GM12878 (cell line): ENCODE data around the gene BAZ2A. TPM values are rescaled to one million over a fixed set of nuclear protein-coding genes. Genes with fewer than 3 reads are reported as not detected.
A peak's percentile ranks its signal among the peaks of the same experiment; 100 is the strongest.

Experiments used
- ATAC-seq: fragments of 200-7000 bp; cut with Tn5 transposase; 3 replicates; pipeline ENCODE4 v1.9.1; 2020; ENCODE audit warnings: mild to moderate bottlenecking, moderate library complexity
- BruUV-seq: library from RNA; stranded (reverse); fragments of 400-500 nt; replicated peaks from 2 replicates; lab custom pipeline; 2021; lab: Mats Ljungman, UMichigan
- CTCF ChIA-PET: fragments of 300-600 bp; sonication (Branson Sonifier 250); formaldehyde crosslinking; extraction: SDS; loops from one replicate; lab custom pipeline; 2021; ENCODE audit warnings: inconsistent platforms; lab: Yijun Ruan, JAX
- POLR2A ChIA-PET: fragments of 350-600 bp; formaldehyde crosslinking; extraction: SDS; loops from one replicate; lab custom pipeline; 2021; ENCODE audit warnings: inconsistent platforms; lab: Charles Lee
- RAD21 ChIA-PET: fragments of 300-600 bp; sonication (Branson Sonifier 250); formaldehyde crosslinking; loops from one replicate; lab custom pipeline; 2023; ENCODE audit warnings: antibody characterized with exemption; ENCODE audit not compliant: unreplicated experiment; lab: Charles Lee
- SMC1A ChIA-PET: fragments of 300-600 bp; sonication (Branson Sonifier 250); formaldehyde crosslinking; loops from one replicate; lab custom pipeline; 2023; ENCODE audit not compliant: unreplicated experiment, uncharacterized antibody; lab: Charles Lee
- DNase-seq: peaks from one replicate; pipeline ENCODE4 v3.0.0-alpha.2; 2011; ENCODE audit warnings: low read depth, low spot score
- FAIRE-seq: peaks from 3 replicates; lab custom pipeline; 2011; peaks lifted over from hg19 to GRCh38; lab: Jason Lieb, UNC
- H2AFZ ChIP-seq: 2 replicates; pipeline ENCODE4 v1.6.0; 2011; ENCODE audit warnings: low read depth, low read length, control low read depth; ENCODE audit not compliant: control insufficient read depth
- H3K27ac ChIP-seq: 2 replicates; pipeline ENCODE4 v1.5.1; 2011; ENCODE audit warnings: control low read depth; ENCODE audit not compliant: control insufficient read depth, insufficient read depth
- H3K27me3 ChIP-seq, 2 experiments: replicated peaks in 1 of 2; 2 replicates each; pipeline versions ENCODE4 v1.6.0 to v1.6.1; 2011; ENCODE audit warnings: low read length in 1 of 2; ENCODE audit not compliant: control insufficient read depth in 2 of 2, insufficient read depth in 2 of 2
- H3K36me3 ChIP-seq, 2 experiments: 2 replicates each; pipeline ENCODE4 v1.5.1; 2011; ENCODE audit warnings: low read length in 1 of 2; ENCODE audit not compliant: control insufficient read depth in 2 of 2, insufficient read depth in 2 of 2
- H3K4me1 ChIP-seq: 2 replicates; pipeline ENCODE4 v1.6.1; 2011; ENCODE audit warnings: mild to moderate bottlenecking, low read length, moderate library complexity, mixed read lengths; ENCODE audit not compliant: control insufficient read depth, insufficient read depth
- H3K4me2 ChIP-seq: 2 replicates; pipeline ENCODE4 v1.6.0; 2011; ENCODE audit warnings: control low read depth; ENCODE audit not compliant: control insufficient read depth, insufficient read depth
- H3K4me3 ChIP-seq: fragments of 200-600 bp; sonication (generic); 2 replicates; pipeline ENCODE4 v1.5.1; 2016
- H3K79me2 ChIP-seq: 2 replicates; pipeline ENCODE4 v1.6.0; 2011; ENCODE audit warnings: low read length; ENCODE audit not compliant: control insufficient read depth, insufficient read depth
- H3K9ac ChIP-seq: 2 replicates; pipeline ENCODE4 v1.8.0; 2011; ENCODE audit warnings: low read length, control low read depth, mixed read lengths; ENCODE audit not compliant: control insufficient read depth, insufficient read depth
- H3K9me3 ChIP-seq: replicated peaks from 3 replicates; pipeline ENCODE4 v1.5.1; 2011; ENCODE audit warnings: mild to moderate bottlenecking, low read length; ENCODE audit not compliant: control insufficient read depth, insufficient read depth
- H4K20me1 ChIP-seq: 2 replicates; pipeline ENCODE4 v1.6.0; 2011; ENCODE audit not compliant: control insufficient read depth, insufficient read depth
- BMI1 ChIP-seq: fragments of 450-650 bp; IDR thresholded peaks from 2 replicates; pipeline ENCODE4 v1.6.1; 2016; ENCODE audit warnings: mild to moderate bottlenecking, moderate library complexity, borderline replicate concordance
- CREB1 ChIP-seq: IDR thresholded peaks from 2 replicates; pipeline ENCODE4 v1.6.1; 2012; ENCODE audit warnings: low read depth, mild to moderate bottlenecking, inconsistent platforms
- EP300 ChIP-seq, 2 experiments: fragments of 150-350 bp in 1 of 2; IDR thresholded peaks; 2 replicates each; pipeline ENCODE4 v1.6.1; 2011 to 2012; ENCODE audit warnings: low read depth in 2 of 2, low read length in 2 of 2, borderline replicate concordance in 1 of 2, improper control_type of control experiment in 1 of 2, inconsistent platforms in 1 of 2; ENCODE audit not compliant: control insufficient read depth in 1 of 2
- SMARCA5 ChIP-seq: fragments of 450-650 bp; IDR thresholded peaks from 2 replicates; pipeline ENCODE4 v1.6.1; 2017; ENCODE audit warnings: mild to moderate bottlenecking
- SREBF1 ChIP-seq: IDR thresholded peaks from 2 replicates; pipeline ENCODE4 v1.6.1; 2012; ENCODE audit warnings: mild to moderate bottlenecking, low read length
- WRNIP1 ChIP-seq: IDR thresholded peaks from 2 replicates; pipeline ENCODE4 v1.6.1; 2011; ENCODE audit warnings: low read depth, low read length, improper control_type of control experiment, borderline replicate concordance
- ZNF274 ChIP-seq: IDR thresholded peaks from one replicate; pipeline ENCODE4 v1.8.0; 2011; ENCODE audit not compliant: insufficient read length, insufficient read depth
- WGBS: methylation state at CpG from one replicate; pipeline ENCODE4 v1.1.6; 2016; ENCODE audit warnings: low lambda C conversion rate; ENCODE audit not compliant: insufficient replicate concordance, insufficient coverage; ENCODE audit errors: missing lambda C conversion rate; 5-methylcytosine and 5-hydroxymethylcytosine counted together
- in situ Hi-C: fragments of 300-500 bp; cut with MboI; formaldehyde crosslinking; loops from 9 replicates; pipeline ENCODE4 v1.14.3; 2018; ENCODE audit warnings: mixed read lengths
- intact Hi-C: fragments of 100-400 bp; cut with micrococcal nuclease; formaldehyde crosslinking; loops from one replicate; pipeline ENCODE4 v1.14.2; 2022; ENCODE audit not compliant: unreplicated experiment
- polyA plus RNA-seq, 11 experiments: library from polyadenylated mRNA; depleted of rRNA in 4 of 11; unstranded in 6 of 11; stranded (reverse) in 5 of 11; fragments of >200 nt; fragmentation: Nextera tagmentation in 4 of 11; fragmentation: Illumina TruSeq in 1 of 11; extraction: Ambion mirVana in 4 of 11; extraction: Trizol in 1 of 11; gene quantifications; 1 replicate in 1 of 11; 2 replicates in 10 of 11; pipeline versions ENCODE4 v1.2.1 to v1.2.3, GENCODE V29; 2011 to 2016; ENCODE audit warnings: inconsistent platforms in 2 of 11, missing spikeins in 2 of 11, low read depth in 1 of 11
- total RNA-seq, 4 experiments: library from RNA; depleted of rRNA in 3 of 4; stranded (reverse); fragments of >200 nt in 3 of 4; fragmentation: Illumina TruSeq in 1 of 4; extraction: Trizol in 1 of 4; gene quantifications; 2 replicates each; pipeline versions ENCODE4 v1.2.1 to v1.2.3, GENCODE V29; 2013 to 2021
- TF ChIP-seq, protein P1 (sequence below): fragments of 150-350 bp; IDR thresholded peaks from 2 replicates; pipeline ENCODE4 v1.6.1; 2016; ENCODE audit warnings: low read depth, low read length
- TF ChIP-seq, protein P2 (sequence below): fragments of 450-650 bp; IDR thresholded peaks from 2 replicates; pipeline ENCODE4 v1.6.1; 2018; ENCODE audit warnings: mild to moderate bottlenecking, low read depth, moderate library complexity; ENCODE audit not compliant: partially characterized antibody
- TF ChIP-seq, protein P3 (sequence below): fragments of 450-650 bp; IDR thresholded peaks from 2 replicates; pipeline ENCODE4 v1.6.1; 2017; ENCODE audit warnings: borderline replicate concordance

The BAZ2A gene
- total and polyA plus RNA-seq, 10 of the 15 experiments (the other 5 are each of a cell fraction or from before 2014, with no cell fraction given) = 4.8 to 90.2 (median 29.9) TPM

GRCh38 chr12:56645201-56645716 lies 15.1 kb upstream of the BAZ2A start (continued):
- TF ChIP-seq WRNIP1 (0 out of 2 replicates have a peak, but pooled peaks have one; percentile 83), CREB1 (peak; percentile 32; the same call in 1 of the 2 replicates)
- TF ChIP-seq, protein P1, sequence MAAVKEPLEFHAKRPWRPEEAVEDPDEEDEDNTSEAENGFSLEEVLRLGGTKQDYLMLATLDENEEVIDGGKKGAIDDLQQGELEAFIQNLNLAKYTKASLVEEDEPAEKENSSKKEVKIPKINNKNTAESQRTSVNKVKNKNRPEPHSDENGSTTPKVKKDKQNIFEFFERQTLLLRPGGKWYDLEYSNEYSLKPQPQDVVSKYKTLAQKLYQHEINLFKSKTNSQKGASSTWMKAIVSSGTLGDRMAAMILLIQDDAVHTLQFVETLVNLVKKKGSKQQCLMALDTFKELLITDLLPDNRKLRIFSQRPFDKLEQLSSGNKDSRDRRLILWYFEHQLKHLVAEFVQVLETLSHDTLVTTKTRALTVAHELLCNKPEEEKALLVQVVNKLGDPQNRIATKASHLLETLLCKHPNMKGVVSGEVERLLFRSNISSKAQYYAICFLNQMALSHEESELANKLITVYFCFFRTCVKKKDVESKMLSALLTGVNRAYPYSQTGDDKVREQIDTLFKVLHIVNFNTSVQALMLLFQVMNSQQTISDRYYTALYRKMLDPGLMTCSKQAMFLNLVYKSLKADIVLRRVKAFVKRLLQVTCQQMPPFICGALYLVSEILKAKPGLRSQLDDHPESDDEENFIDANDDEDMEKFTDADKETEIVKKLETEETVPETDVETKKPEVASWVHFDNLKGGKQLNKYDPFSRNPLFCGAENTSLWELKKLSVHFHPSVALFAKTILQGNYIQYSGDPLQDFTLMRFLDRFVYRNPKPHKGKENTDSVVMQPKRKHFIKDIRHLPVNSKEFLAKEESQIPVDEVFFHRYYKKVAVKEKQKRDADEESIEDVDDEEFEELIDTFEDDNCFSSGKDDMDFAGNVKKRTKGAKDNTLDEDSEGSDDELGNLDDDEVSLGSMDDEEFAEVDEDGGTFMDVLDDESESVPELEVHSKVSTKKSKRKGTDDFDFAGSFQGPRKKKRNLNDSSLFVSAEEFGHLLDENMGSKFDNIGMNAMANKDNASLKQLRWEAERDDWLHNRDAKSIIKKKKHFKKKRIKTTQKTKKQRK = no peak

GRCh38 chr12:56644654-56645053 lies 14.5 kb upstream of the BAZ2A start:
- peak overlapping the region; percentile 94 for H3K4me3 ChIP-seq
- in situ Hi-C loops = no loop called here

More at GRCh38 chr12:56644654-56645053, 14.5 kb upstream of the BAZ2A start:
- Histone ChIP-seq H3K27me3 (no peaks in the 10 kb centered on the region), H3K4me2 (peak overlapping the region; percentile 90), H3K79me2 (peaks cover 53% of the 10 kb centered on the region), H3K4me1 (no peaks in the 10 kb centered on the region), H3K36me3 (peaks cover 12 to 27% of the 10 kb centered on the region in 2 experiments), H2AFZ (no peak overlapping the region), H4K20me1 (no peaks in the 10 kb centered on the region), H3K9ac (peak overlapping the region; percentile 89), H3K27ac (peak overlapping the region; percentile 89), H3K9me3 (no peaks in the 10 kb centered on the region)
- TF ChIP-seq, protein P2, sequence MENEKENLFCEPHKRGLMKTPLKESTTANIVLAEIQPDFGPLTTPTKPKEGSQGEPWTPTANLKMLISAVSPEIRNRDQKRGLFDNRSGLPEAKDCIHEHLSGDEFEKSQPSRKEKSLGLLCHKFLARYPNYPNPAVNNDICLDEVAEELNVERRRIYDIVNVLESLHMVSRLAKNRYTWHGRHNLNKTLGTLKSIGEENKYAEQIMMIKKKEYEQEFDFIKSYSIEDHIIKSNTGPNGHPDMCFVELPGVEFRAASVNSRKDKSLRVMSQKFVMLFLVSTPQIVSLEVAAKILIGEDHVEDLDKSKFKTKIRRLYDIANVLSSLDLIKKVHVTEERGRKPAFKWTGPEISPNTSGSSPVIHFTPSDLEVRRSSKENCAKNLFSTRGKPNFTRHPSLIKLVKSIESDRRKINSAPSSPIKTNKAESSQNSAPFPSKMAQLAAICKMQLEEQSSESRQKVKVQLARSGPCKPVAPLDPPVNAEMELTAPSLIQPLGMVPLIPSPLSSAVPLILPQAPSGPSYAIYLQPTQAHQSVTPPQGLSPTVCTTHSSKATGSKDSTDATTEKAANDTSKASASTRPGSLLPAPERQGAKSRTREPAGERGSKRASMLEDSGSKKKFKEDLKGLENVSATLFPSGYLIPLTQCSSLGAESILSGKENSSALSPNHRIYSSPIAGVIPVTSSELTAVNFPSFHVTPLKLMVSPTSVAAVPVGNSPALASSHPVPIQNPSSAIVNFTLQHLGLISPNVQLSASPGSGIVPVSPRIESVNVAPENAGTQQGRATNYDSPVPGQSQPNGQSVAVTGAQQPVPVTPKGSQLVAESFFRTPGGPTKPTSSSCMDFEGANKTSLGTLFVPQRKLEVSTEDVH = no peak
- TF ChIP-seq ZNF274 (no peak), BMI1 (no peak), SMARCA5 (no peak), WRNIP1 (no peak), CREB1 (no peak), SREBF1 (no peak), EP300 (IDR thresholded peaks at IDR 0.05; ENCODE audit: borderline replicate concordance in 1 of 2, control insufficient read depth in 1 of 2, low read depth in 2 of 2, low read length in 2 of 2) (no peak)
- TF ChIP-seq, protein P3, sequence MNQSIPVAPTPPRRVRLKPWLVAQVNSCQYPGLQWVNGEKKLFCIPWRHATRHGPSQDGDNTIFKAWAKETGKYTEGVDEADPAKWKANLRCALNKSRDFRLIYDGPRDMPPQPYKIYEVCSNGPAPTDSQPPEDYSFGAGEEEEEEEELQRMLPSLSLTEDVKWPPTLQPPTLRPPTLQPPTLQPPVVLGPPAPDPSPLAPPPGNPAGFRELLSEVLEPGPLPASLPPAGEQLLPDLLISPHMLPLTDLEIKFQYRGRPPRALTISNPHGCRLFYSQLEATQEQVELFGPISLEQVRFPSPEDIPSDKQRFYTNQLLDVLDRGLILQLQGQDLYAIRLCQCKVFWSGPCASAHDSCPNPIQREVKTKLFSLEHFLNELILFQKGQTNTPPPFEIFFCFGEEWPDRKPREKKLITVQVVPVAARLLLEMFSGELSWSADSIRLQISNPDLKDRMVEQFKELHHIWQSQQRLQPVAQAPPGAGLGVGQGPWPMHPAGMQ = no peak
- BruUV-seq = no TSS peak
- DNase-seq (no peak), FAIRE-seq (no peak), ATAC-seq (no peak)
- POLR2A ChIA-PET = interaction anchor here (0.6 to 4.1 kb wide), 6 partner anchors 10 to 373 kb away, joined by 3 to 57 read pairs (median 19); no protein-coding TSS in a partner anchor
- SMC1A ChIA-PET = interaction anchor here (1.5 to 4.4 kb wide), 4 partner anchors 10 to 39 kb away, joined by 4 to 43 read pairs (median 10); partner anchors contain the start of gene BAZ2A
- CTCF ChIA-PET = interaction anchor here (0.6 to 2.7 kb wide), 5 partner anchors 8 to 827 kb away, joined by 3 to 23 read pairs (median 3); partner anchors contain the start of genes ORMDL2 and SARNP
- 19% methylated on average over 4 of the region's 4 CpGs for WGBS
- RAD21 ChIA-PET = interaction anchor here (1.1 to 3.0 kb wide), 3 partner anchors 8 to 79 kb away, joined by 3 to 15 read pairs (median 14); no protein-coding TSS in a partner anchor
- intact Hi-C loops = loop anchor here (10.0 kb wide), 1 partner anchor 520 kb away; the partner anchor contains the start of gene ESYT1
